GM20000 (cell line): ENCODE results near the gene ANXA7.

Experiments used
- DNase-seq: peaks from one replicate; pipeline ENCODE4 v3.0.0; 2012; ENCODE audit warnings: low spot score
- CTCF ChIP-seq: IDR thresholded peaks from 2 replicates; pipeline ENCODE4 v1.5.1; 2012; ENCODE audit warnings: mild to moderate bottlenecking, control low read depth; ENCODE audit errors: extremely low read depth, missing control alignments

The ANXA7 gene

GRCh38 chr10:73423309-73423708 lies 9.5 kb upstream of the ANXA7 start:
- TF ChIP-seq CTCF: no peak
- no peak for DNase-seq

- no peak for TF ChIP-seq CTCF
Measured at GRCh38 chr10:73416571-73416970, 2.7 kb upstream of the ANXA7 start.

GRCh38 chr10:73414230-73414945 lies 530 bp upstream of the ANXA7 start:
- no peak for TF ChIP-seq CTCF

More at GRCh38 chr10:73416571-73416970, 2.7 kb upstream of the ANXA7 start:
- no peak for DNase-seq

GRCh38 chr10:73413108-73413527 lies 740 bp downstream of the ANXA7 start:
- peak; percentile 64 for DNase-seq
- no peak for TF ChIP-seq CTCF

More at GRCh38 chr10:73414230-73414945, 530 bp upstream of the ANXA7 start:
- no peak for DNase-seq

- no peak for DNase-seq
- TF ChIP-seq CTCF: no peak
Measured at GRCh38 chr10:73410897-73411296, 3.0 kb downstream of the ANXA7 start.

- no peak for DNase-seq
- TF ChIP-seq CTCF: no peak
Measured at GRCh38 chr10:73408978-73409521, 4.8 kb downstream of the ANXA7 start.

- DNase-seq: no peak
- TF ChIP-seq CTCF: no peak
Measured at GRCh38 chr10:73408061-73408460, 5.8 kb downstream of the ANXA7 start.
